IPS DF 4.7 (cell line): Measurements from ENCODE around the gene SCGB2B2.
A peak's percentile ranks its signal among the peaks of the same experiment; 100 is the strongest.
"Not testable (repeated sequence)": the region's sequence is repeated elsewhere in the genome, so short reads cannot be mapped to it uniquely, and the experiment has no call there.

Source experiments
- DNase-seq: peaks from one replicate; pipeline ENCODE4 v3.0.0-alpha.2; 2013; ENCODE audit warnings: low spot score; ENCODE audit errors: extremely low read depth

Gene SCGB2B2

DNA sequence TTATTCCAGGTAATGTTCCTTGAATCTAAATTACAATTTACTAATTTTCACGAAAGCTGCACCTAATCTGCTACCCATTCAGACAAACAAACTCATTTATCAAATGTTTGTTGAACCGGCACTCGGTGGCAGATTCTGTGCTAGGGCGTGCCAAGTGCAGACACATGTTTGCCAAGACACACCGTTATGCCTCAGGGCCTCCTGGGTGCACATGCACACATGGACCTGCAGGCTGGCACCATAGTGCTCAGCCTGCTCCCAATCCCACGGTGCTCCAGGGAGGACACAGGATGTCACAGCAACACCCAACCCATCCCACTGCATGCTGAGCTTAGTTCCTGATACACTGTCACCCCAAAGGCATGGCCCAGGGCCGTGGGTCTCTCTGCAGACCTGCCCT lies 7.7 kb downstream of the SCGB2B2 start:
- DNase-seq = no peak

DNA sequence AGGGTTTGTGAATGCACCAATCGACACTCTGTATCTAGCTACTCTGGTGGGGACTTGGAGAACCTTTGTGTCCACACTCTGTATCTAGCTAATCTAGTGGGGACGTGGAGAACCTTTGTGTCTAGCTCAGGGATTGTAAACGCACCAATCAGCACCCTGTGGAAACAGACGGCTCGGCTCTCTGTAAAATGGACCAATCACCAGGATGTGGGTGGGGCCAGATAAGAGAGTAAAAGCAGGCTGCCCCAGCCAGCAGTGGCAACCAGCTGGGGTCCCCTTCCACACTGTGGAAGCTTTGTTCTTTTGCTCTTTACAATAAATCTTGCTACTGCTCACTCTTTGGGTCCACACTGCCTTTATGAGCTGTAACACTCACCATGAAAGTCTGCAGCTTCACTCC lies 8.3 kb downstream of the SCGB2B2 start:
- not testable (repeated sequence) for DNase-seq

DNA sequence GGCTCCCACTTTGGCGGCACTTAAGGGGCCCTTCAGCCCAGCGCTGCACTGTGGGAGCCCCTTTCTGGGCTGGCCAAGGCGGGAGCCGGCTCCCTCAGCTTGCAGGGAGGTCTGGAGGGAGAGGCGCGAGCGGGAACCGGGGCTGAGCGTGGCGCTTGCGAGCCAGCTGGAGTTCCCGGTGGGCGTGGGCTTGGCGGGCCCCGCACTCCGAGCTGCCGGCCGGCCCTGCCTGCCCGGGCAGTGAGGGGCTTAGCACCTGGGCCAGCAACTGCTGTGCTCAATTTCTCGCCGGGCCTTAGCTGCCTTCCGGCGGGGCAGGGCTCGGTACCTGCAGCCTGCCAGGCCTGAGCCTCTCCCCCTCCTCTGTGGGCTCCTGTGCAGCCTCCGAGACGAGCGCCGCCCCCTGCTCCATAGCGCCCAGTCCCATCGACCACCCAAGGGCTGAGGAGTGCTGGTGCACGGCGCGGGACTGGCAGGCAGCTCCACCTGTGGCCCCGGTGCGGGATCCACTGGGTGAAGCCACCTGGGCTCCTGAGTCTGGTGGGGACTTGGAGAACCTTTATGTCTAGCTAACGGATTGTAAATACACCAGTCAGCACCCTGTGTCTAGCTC lies 8.8 kb downstream of the SCGB2B2 start:
- DNase-seq = not testable (repeated sequence)

DNA sequence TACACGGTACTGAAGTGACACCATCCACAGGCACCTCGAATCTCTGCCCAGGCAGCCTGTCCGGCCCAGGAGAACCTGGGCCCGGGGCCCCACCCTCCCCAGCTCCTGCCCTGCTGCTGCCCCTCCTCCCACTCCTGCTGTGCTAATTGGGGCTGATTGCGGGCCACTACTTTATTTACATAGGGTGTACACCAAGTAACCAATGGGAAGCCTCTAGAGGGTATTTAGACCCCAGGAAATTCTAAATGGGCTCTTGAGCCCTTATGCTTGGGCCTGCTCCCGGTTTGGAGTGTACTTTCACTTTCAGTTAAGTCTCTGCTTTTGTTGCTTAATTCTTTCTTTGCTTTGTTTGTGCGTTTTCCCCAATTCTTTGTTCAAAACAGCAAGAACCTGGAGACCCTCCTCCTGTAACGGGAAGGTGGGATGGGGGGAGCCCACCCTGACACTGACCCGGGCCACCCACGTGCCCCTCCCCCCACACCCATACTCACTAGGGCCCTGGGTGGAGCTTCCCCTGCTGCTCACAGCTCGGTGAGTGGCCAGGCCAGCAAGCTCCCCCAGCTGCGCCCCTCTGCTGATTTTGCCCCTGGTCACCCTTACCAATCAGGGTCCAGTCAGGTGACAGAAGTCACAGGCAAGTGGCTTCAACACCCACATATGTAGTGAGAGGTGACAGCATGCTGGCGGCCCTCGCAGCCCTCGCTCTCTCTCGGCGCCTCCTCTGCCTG lies 9.4 kb downstream of the SCGB2B2 start:
- DNase-seq = no peak

DNA sequence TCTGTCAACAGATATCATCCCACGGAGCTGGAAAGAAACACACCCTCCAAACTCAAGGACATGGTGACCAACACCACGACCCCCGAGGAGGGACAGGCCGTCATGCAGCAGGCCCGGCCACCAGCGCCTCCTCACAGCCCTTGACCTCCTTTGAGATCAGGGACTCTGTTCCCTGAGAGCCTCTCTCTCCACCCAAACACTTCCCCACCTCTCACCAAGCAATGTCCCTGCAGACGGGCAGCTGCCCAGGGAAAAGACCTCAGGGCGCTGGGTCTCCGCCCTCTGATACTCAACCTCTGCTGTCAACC lies 10.0 kb downstream of the SCGB2B2 start:
- DNase-seq = no peak

DNA sequence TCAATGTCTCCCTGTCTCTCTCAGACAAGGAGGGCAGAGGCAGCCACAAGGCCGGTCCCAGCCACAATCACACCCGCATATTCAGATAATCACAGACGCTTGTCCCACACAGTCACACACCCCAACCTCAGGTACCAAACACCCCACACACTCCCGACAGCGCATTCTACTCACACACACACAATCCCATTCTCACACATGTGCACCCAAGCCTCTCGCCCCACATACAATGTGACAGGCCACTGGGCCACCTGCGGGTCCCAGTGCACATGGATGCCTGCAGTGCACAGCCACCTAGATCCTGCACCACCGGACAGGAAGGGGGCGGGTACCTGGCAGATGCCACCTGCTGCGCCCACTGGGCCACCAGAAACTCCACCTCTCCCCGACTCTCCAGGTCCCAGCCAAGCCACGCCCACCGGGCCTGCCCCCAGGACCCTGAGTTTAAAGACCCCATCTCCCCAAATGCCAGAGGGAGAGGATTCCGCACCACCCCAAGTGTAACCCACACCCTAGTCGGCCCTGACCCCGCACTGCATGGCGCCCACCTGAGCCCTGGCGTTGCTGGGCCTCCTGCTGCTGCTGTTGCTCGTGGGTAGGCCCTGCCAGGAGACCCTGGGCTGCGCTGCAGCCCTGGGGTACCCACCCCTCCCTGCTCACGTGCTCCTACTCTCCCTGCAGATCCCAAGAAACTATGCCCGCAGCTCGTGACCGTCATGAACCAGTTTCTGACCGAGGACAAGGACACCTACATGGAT lies 10.6 kb downstream of the SCGB2B2 start:
- no peak for DNase-seq

DNA sequence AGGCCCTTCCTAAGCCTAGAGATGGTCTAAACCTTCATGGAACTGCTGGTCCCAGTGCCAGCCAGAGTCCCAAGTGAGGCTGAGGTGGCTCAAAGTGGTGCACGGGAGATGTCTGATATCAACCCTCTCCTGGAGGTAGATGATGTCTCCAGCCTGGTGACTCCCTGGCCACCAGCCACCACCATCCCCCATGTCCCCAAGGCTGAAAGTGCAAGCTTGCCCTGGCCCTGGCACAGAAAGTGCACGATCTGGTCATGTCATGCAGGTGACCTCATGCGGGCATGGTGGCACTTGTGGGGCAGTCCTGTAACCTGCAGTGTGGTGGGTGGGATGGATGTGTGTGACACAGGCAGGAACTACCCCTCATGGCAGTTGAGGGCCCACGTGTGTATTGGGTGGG lies 11.7 kb downstream of the SCGB2B2 start:
- not testable (repeated sequence) for DNase-seq

DNA sequence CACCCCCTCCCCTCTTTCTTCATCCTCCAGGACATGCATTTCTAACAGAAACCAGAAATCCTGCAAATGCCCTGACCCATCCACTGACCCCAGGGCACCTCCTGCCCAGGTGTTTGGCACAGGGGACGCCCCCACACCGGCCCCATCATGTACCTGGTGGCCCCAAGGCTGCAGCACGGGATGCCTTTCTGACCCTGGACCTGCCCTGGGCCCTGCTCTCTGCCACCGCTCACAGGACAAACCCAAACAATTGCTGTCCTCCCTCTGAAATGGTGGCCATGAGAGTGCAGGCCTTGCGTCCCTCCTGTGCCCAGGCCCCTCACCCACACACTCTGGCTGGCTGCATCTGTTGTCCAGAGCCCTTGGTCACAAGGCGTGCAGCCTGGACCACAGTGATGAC lies 12.1 kb downstream of the SCGB2B2 start:
- no peak for DNase-seq

DNA sequence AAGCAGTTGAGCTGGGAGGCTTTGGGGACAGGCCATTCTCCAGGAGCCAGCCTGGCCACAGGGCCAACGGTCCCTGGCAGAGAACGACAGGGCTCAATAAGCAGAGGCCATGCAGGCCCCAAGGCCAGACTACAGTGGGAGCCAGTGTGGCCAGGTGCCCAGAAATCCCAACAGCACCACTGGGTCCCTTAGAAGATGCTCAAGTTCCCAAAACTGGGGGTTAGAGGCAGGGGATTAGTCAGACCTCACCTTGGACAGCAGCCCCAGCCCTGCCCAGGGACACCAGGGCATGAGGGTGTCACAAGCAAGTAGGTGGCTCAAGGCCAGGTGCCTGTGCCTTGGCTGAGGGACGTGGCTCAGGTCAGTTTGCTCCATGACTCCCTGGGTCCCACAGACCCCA lies 12.8 kb downstream of the SCGB2B2 start:
- no peak for DNase-seq

DNA sequence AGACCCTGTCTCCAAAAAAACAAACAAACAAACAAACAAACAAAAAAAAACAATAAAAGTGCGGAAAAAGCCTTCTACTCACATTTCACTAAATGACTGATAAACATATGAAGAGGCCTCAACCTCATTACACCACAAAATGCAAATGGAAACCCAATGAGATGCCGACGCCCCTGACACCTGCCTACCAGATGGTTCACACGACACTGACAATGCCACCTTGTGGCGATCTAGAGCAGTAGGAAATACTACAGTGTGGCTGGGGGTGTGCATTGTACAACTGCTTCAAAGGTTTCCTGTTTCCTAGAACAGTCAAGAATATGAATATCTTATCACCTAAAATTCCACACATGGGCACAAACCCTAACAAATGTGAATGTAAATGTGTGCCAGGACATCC lies 14.0 kb downstream of the SCGB2B2 start:
- peak; percentile 33 for DNase-seq

DNA sequence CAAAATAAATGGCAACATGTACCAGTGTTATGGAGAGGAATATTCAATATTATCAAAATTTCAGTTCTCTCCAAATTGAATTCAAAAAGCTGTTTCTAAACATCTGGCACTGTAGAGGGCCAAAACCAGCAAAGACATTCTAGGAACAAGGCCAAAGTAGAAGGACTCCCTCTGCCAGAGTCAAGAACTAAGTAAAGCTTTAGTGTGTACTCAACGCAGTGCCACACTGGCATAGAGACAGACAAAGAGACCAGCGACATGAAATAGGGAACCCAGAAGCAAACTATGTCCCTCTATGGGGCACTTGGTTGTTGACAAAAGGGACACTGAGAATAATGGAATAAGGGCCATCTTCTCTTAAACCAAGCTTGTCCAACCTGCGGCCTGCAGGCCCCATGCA lies 15.6 kb downstream of the SCGB2B2 start:
- DNase-seq = no peak

DNA sequence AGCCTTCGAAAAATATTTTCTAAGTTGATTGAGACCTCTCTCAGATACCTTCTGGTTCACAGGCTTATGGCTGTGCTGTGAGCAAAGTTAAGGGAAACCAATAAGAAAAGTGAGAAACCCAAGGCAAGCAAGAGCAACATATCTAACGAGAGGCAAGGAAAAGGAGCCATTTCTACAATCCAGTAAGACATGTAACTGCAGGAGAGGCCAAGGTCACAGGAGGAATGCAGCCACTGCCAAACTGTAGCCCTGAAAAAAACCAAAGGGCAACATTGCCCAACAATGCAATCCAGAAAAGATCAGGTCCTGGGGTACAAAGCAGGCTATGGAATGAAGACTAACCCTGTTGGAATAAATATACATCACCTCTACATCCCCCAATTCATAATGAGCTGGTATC lies 21.3 kb downstream of the SCGB2B2 start:
- no peak for DNase-seq

DNA sequence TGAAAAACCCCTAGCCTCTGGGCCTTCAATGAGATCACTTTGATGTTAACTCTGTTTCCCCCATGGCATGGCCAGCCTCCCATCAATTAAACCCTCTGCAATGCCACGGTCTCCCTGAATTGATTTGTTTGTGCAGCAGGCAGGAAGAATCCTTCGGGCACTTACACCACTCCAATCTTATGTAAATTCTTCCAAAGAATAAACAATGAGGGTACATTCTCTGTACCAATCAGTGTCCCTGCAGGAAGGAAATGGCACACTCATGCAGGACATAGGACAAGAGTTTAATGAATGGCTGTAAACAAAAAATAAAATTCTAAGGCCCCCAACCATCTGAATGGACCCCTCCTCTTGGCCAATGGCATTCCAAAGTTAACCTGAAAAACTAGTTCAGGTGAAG lies 22.2 kb downstream of the SCGB2B2 start:
- no peak for DNase-seq

DNA sequence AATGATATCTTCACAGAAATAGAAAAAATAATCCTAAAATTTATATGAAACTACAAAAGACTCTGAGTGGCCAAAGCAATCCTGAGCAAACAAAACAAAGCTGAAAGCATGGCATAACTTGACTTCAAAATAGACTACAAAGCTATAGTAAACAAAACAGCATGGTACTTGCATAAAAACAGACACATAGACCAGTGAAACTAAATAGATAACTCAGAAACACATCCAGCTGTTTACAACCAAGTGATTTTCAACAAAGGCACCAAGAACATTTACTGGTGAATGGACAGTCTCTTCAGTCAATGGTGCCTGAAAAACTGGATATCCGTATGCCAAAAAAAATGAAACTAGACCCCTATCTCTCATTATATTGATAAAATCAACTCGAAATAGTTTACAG lies 25.2 kb downstream of the SCGB2B2 start:
- DNase-seq = no peak

DNA sequence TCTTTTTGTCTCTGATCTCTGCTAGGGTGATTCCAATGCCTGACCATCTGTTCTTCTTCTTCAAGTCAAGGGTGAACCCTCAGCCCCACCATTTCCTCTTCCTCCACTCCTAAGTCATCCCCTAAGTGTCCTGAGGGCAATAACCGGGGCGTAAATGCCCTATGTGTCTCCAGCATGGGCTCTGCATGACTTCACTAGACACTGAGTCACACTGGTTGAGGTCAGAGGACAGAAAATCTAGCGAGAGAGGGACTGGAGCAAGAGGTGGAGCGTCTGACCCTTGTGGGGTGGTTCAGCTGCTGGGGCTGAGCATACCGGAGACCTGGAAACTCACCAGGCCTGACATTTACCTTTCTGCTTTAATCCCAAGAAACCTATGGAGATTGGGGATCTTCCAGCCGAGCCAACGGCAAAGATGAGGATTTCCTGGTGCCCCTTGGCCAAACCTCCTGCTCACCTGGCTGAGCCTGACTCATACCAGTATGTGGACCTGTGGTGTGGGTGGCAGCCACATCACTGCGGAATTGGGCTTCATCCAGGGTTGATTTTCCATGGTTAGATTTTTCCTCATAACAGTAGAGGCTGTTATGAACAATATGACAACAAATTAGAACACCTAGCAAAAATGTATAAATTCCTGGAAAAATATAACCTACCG lies 26.9 kb downstream of the SCGB2B2 start:
- DNase-seq = no peak

DNA sequence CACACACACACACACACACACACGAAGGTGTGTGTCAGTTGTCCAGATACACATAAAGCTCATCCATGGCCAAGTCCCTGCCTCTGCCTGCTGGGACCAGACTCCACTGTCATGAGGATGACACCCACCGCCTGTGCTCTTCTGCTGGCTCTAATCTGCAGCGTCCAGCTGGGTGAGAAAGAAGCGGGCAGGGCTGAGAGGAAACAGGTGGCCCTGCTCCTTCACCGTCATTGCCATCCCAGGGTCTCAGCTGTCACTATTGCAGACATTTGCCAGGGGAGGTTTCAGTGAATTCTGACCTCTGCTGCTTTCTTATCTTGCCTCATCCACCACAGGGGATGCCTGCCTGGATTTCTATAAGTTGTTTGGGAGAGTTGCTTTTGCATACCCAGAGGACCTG lies 31.4 kb downstream of the SCGB2B2 start:
- DNase-seq = no peak

DNA sequence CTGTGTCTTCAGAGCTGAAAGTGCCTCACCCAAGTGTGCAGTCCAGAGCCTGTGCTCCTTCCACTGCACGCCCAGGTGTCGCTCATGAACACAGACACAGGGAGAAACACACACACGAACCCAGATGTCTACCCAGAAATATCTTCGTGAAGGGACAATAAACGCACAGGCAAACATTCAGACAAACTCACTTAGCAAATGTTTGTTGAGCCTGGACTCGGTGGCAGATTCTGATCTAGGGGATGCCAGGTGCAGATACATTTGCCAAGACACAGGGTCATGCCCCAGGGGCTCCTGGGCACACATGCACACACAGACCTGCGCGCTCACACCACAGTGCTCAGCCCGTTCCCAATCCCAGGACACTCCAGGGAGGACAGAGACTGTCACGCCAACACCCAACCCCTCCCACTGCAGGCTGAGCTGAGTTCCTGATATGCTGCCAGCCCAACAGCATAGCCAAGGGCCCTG lies 31.9 kb downstream of the SCGB2B2 start:
- no peak for DNase-seq

DNA sequence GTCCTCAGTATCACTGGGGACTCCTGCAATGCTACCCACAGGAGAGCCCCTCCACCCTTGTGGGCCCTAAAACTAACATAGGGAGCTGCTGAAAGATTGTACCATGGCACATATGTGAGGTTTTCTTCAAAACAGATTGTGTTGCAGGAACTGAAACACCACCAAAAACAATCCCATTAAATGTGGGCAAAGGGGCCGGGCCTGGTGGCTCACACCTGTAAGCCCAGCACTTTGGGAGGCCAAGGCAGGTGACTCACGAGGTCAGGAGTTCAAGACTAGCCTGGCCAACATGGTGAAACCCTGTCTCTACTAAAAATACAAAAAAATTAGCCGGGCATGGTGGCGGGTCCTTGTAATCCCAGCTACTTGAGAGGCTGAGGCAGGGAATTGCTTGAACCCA lies 34.7 kb downstream of the SCGB2B2 start:
- DNase-seq = no peak

DNA sequence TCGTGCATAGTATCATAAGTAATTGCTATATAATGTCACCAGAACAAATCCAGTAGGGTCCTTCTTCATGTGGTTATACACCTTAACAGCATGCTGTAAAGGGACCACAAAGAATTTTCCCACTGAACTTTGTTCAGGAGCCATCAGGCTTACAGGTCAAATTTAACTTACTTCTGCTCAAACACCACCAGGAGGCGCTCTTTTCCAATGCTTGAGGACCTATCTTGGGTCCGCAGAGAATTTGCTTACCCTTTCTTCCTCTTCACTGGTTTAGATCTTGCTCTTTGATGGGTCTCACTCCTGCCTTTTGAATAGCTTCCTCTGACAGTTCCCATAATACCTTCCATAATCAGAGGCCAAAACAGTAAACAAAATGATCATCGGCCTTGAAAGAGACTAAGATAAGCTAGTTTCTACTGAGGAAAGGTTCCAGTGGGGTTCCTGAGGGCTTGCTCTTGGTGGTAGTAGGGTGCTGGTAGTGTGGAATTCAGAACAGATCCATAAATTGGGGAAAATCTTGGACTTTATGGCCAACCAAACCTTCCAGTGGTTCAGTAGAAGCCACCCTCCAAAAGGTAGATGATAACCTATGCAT lies 37.4 kb downstream of the SCGB2B2 start:
- DNase-seq = peak; percentile 51

DNA sequence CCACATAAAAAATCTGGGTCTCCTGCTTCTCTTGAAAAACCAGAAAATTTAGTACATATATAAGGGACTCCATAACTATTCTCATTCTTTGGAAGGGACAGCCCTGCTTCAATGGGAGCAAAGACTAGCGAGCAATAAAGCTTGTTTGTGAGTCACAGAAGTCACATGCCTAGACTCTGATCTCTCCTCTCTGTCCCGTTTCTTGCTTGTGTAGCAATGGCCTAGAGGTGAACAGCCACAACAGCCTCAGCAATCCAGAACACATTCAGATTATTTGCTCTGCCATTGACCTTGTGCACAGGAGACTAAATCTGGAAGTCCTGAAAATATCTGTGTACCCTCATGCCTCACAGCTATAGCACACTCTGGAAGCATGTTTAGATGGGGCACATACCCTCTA lies 43.2 kb downstream of the SCGB2B2 start:
- DNase-seq = no peak
